Tibial nerve (tissue), 4 donors: ENCODE measurements around the gene LHFPL5. TPM values are rescaled to one million over a fixed set of nuclear protein-coding genes. Genes with fewer than 3 reads are reported as not detected.

Experiments used
- DNase-seq, 2 donors: peaks; one replicate each; pipeline ENCODE4 v3.0.0-alpha.2; 2019; ENCODE audit warnings: low spot score in 2 of 2
- H3K27ac ChIP-seq, 4 donors: fragments of 200-600 bp; sonication (generic) in 3 of 4; one replicate each; pipeline ENCODE4 v1.5.1; 2017 to 2019; ENCODE audit warnings: mild to moderate bottlenecking in 1 of 4
- H3K27me3 ChIP-seq, 2 donors: fragments of 200-600 bp; sonication (generic) in 1 of 2; one replicate each; pipeline versions ENCODE4 v1.5.1 to v1.6.0; 2017 to 2019
- H3K36me3 ChIP-seq, 3 donors: fragments of 200-600 bp; sonication (generic); one replicate each; pipeline ENCODE4 v1.5.1; 2018 to 2019
- H3K4me1 ChIP-seq, 4 donors: fragments of 200-600 bp; sonication (generic) in 3 of 4; one replicate each; pipeline ENCODE4 v1.5.1; 2017 to 2019
- H3K4me3 ChIP-seq, 4 donors: fragments of 200-600 bp; sonication (generic) in 3 of 4; one replicate each; pipeline ENCODE4 v1.5.1; 2017 to 2019; ENCODE audit warnings: mild to moderate bottlenecking in 1 of 4, moderate library complexity in 1 of 4
- H3K9me3 ChIP-seq, 4 donors: fragments of 200-600 bp; sonication (generic) in 3 of 4; one replicate each; pipeline ENCODE4 v1.5.1; 2017 to 2019
- CTCF ChIP-seq, 5 experiments: fragments of 200-600 bp in 3 of 5; fragments of 450-650 bp in 2 of 5; sonication (generic) in 3 of 5; IDR thresholded peaks; one replicate each; pipeline ENCODE4 v1.5.1; 2016 to 2019; ENCODE audit warnings: antibody characterized with exemption in 5 of 5, mild to moderate bottlenecking in 3 of 5, moderate library complexity in 2 of 5
- EP300 ChIP-seq, 2 donors: sonication (generic); formaldehyde crosslinking; IDR thresholded peaks; one replicate each; pipeline ENCODE4 v1.6.1; 2017; ENCODE audit warnings: antibody characterized with exemption in 2 of 2, mild to moderate bottlenecking in 1 of 2
- POLR2A ChIP-seq, 2 donors: fragments of 450-650 bp; IDR thresholded peaks; one replicate each; pipeline ENCODE4 v1.6.1; 2017; ENCODE audit warnings: antibody characterized with exemption in 2 of 2, mild to moderate bottlenecking in 2 of 2, moderate library complexity in 2 of 2
- WGBS, 2 donors: methylation state at CpG; one replicate each; pipeline ENCODE4 v1.1.5; 2018; 5-methylcytosine and 5-hydroxymethylcytosine counted together
- total RNA-seq, 4 donors: library from RNA; depleted of rRNA; stranded (reverse); fragments of >200 nt; gene quantifications; one replicate each; pipeline ENCODE4 v1.1.0, GENCODE V29; 2016

LHFPL5 gene
- not detected for total RNA-seq

GRCh38 chr6:35804996-35805736 is at the start of gene LHFPL5:
Gene LHFPL5 (plus strand): TSS chr6:35805352. CDS start chr6:35805671, 319 bp downstream.
- WGBS, 2 donors = 16 to 19% methylated on average over 33 of the region's 40 CpGs
- H3K4me3 ChIP-seq = no peak within 1 kb of the TSS
- H3K27ac ChIP-seq = no peak within 1 kb of the TSS
- H3K36me3 ChIP-seq = no peaks in the 10 kb centered on the region
- no peak for DNase-seq
- TF ChIP-seq POLR2A (IDR thresholded peaks at IDR 0.05) (no peak), EP300 (IDR thresholded peaks at IDR 0.05) (no peak), CTCF (IDR thresholded peaks at IDR 0.05) (no peak)
- peaks cover 0 to 7% (median 2%) of the 10 kb centered on the region in 4 donors for H3K4me1 ChIP-seq
- H3K9me3 ChIP-seq = no peaks in the 10 kb centered on the region
- peaks cover 0 to 26% of the 10 kb centered on the region in 2 donors for H3K27me3 ChIP-seq

- H3K36me3 ChIP-seq = no peaks in the 10 kb centered on the region
- H3K4me1 ChIP-seq = no peaks in the 10 kb centered on the region
- peaks cover 0 to 26% of the 10 kb centered on the region in 2 donors for H3K27me3 ChIP-seq
- H3K9me3 ChIP-seq = no peaks in the 10 kb centered on the region
- DNase-seq = no peak
- H3K4me3 ChIP-seq = no peak overlapping the region
- 45 to 55% methylated on average over 10 of the region's 10 CpGs for WGBS, 2 donors
- TF ChIP-seq CTCF (IDR thresholded peaks at IDR 0.05) = no peak
- no peak for TF ChIP-seq EP300 (IDR thresholded peaks at IDR 0.05)
- TF ChIP-seq POLR2A (IDR thresholded peaks at IDR 0.05) = no peak
- no peak overlapping the region for H3K27ac ChIP-seq
These were observed 47.6 kb upstream of the LHFPL5 start for GRCh38 chr6:35757456-35758123.

GRCh38 chr6:35759426-35759825 is 45.7 kb upstream of the LHFPL5 start:
- no peak for DNase-seq
- peaks cover 0 to 3% (median 0%) of the 10 kb centered on the region in 4 donors for H3K4me1 ChIP-seq
- H3K27ac ChIP-seq = no peak overlapping the region
- TF ChIP-seq POLR2A (IDR thresholded peaks at IDR 0.05) (no peak), EP300 (IDR thresholded peaks at IDR 0.05) (no peak), CTCF (IDR thresholded peaks at IDR 0.05) (no peak)
- H3K36me3 ChIP-seq = no peaks in the 10 kb centered on the region
- 78% methylated on average over 3 of the region's 3 CpGs for WGBS, 2 donors
- peaks cover 0 to 42% of the 10 kb centered on the region in 2 donors for H3K27me3 ChIP-seq
- no peak overlapping the region for H3K4me3 ChIP-seq
- no peaks in the 10 kb centered on the region for H3K9me3 ChIP-seq

GRCh38 chr6:35765739-35766138 is 39.4 kb upstream of the LHFPL5 start:
- H3K4me3 ChIP-seq = no peak overlapping the region
- H3K4me1 ChIP-seq = peaks cover 0 to 5% (median 0%) of the 10 kb centered on the region in 4 donors
- H3K9me3 ChIP-seq = no peaks in the 10 kb centered on the region
- no peak for TF ChIP-seq POLR2A (IDR thresholded peaks at IDR 0.05)
- no peak for TF ChIP-seq EP300 (IDR thresholded peaks at IDR 0.05)
- no peak for TF ChIP-seq CTCF (IDR thresholded peaks at IDR 0.05)
- DNase-seq = no peak
- 86 to 87% methylated on average over 23 of the region's 23 CpGs for WGBS, 2 donors
- H3K36me3 ChIP-seq = no peaks in the 10 kb centered on the region
- no peak overlapping the region for H3K27ac ChIP-seq
- peaks cover 0 to 50% of the 10 kb centered on the region in 2 donors for H3K27me3 ChIP-seq

- Histone ChIP-seq H3K4me3 (no peak overlapping the region), H3K4me1 (peaks cover 0 to 4% (median 0%) of the 10 kb centered on the region in 4 donors), H3K9me3 (no peaks in the 10 kb centered on the region), H3K27me3 (peaks cover 0 to 37% of the 10 kb centered on the region in 2 donors), H3K27ac (no peak overlapping the region), H3K36me3 (no peaks in the 10 kb centered on the region)
- no peak for TF ChIP-seq CTCF (IDR thresholded peaks at IDR 0.05)
- no peak for TF ChIP-seq POLR2A (IDR thresholded peaks at IDR 0.05)
- TF ChIP-seq EP300 (IDR thresholded peaks at IDR 0.05) = no peak
- DNase-seq = no peak
- 85% methylated on average over 4 of the region's 4 CpGs for WGBS, 2 donors
These were observed 35.9 kb upstream of the LHFPL5 start for GRCh38 chr6:35769211-35769610.
